GM18499 (cell line): Measurements from ENCODE around the gene CACNA1I.

ENCODE experiments used
- ATAC-seq: cut with Tn5 transposase; IDR thresholded peaks from one replicate; pipeline ENCODE4 v1.9.1; 2021; ENCODE audit warnings: moderate number of reproducible peaks; ENCODE audit not compliant: insufficient read depth, unreplicated experiment

The CACNA1I gene

GRCh38 chr22:39712751-39713525, 142.4 kb downstream of the CACNA1I start:
- ATAC-seq, result no peak

- ATAC-seq, result no peak
These were observed 143.3 kb downstream of the CACNA1I start for GRCh38 chr22:39713799-39714290.

- ATAC-seq, result no peak
These were observed 143.8 kb downstream of the CACNA1I start for GRCh38 chr22:39714321-39714720.

GRCh38 chr22:39715778-39716495, 145.4 kb downstream of the CACNA1I start:
- ATAC-seq, result no peak

- ATAC-seq, result no peak
These were observed 146.0 kb downstream of the CACNA1I start for GRCh38 chr22:39716534-39716933.

GRCh38 chr22:39717099-39717498, 146.5 kb downstream of the CACNA1I start:
- ATAC-seq, result no peak

GRCh38 chr22:39718206-39718605, 147.7 kb downstream of the CACNA1I start:
- no peak for ATAC-seq

- ATAC-seq, result no peak
These were observed 148.4 kb downstream of the CACNA1I start for GRCh38 chr22:39718921-39719475.

GRCh38 chr22:39719559-39720450, 149.3 kb downstream of the CACNA1I start:
- no peak for ATAC-seq

- ATAC-seq, result no peak
These were observed 150.9 kb downstream of the CACNA1I start for GRCh38 chr22:39721206-39722031.

GRCh38 chr22:39722032-39722325, 151.4 kb downstream of the CACNA1I start:
- no peak for ATAC-seq

GRCh38 chr22:39722501-39722900, 151.9 kb downstream of the CACNA1I start:
- no peak for ATAC-seq

- ATAC-seq, result no peak
These were observed 152.9 kb downstream of the CACNA1I start for GRCh38 chr22:39723463-39723862.

GRCh38 chr22:39723899-39724351, 153.4 kb downstream of the CACNA1I start:
- no peak for ATAC-seq

GRCh38 chr22:39724390-39724789, 153.8 kb downstream of the CACNA1I start:
- ATAC-seq, result no peak

- no peak for ATAC-seq
These were observed 154.3 kb downstream of the CACNA1I start for GRCh38 chr22:39724857-39725256.

GRCh38 chr22:39725351-39726035, 154.9 kb downstream of the CACNA1I start:
- ATAC-seq, result no peak

GRCh38 chr22:39727541-39727940, 157.0 kb downstream of the CACNA1I start:
- ATAC-seq, result no peak
